Activated naive CD8-positive, alpha-beta T cell (primary cell): Measurements from ENCODE around the gene PCDHA4.
"Not testable (repeated sequence)": the region's sequence is repeated elsewhere in the genome, so short reads cannot be mapped to it uniquely, and the experiment has no call there.

Experiments
- H3K27ac Mint-ChIP-seq: one replicate; pipeline ENCODE4 v1.8.0; 2021; ENCODE audit warnings: mixed read lengths
- H3K27me3 Mint-ChIP-seq: one replicate; pipeline ENCODE4 v1.8.0; 2021; ENCODE audit warnings: mixed read lengths
- H3K36me3 Mint-ChIP-seq: one replicate; pipeline ENCODE4 v1.8.0; 2021; ENCODE audit warnings: mixed read lengths
- H3K4me1 Mint-ChIP-seq: one replicate; pipeline ENCODE4 v1.8.0; 2021; ENCODE audit warnings: low read depth, mixed read lengths
- H3K4me3 Mint-ChIP-seq: one replicate; pipeline ENCODE4 v1.8.0; 2021; ENCODE audit warnings: mild to moderate bottlenecking, mixed read lengths
- H3K9me3 Mint-ChIP-seq: one replicate; pipeline ENCODE4 v1.8.0; 2021; ENCODE audit warnings: low read depth, mixed read lengths

Gene PCDHA4

GRCh38 chr5:140835622-140836510 lies 29.0 kb downstream of the PCDHA4 start:
- Mint-ChIP-seq H3K4me1 (no peaks in the 10 kb centered on the region), H3K27ac (no peak overlapping the region), H3K36me3 (peaks cover 17% of the 10 kb centered on the region), H3K27me3 (peaks cover 36% of the 10 kb centered on the region), H3K9me3 (peaks cover 11% of the 10 kb centered on the region), H3K4me3 (no peak overlapping the region)

DNA sequence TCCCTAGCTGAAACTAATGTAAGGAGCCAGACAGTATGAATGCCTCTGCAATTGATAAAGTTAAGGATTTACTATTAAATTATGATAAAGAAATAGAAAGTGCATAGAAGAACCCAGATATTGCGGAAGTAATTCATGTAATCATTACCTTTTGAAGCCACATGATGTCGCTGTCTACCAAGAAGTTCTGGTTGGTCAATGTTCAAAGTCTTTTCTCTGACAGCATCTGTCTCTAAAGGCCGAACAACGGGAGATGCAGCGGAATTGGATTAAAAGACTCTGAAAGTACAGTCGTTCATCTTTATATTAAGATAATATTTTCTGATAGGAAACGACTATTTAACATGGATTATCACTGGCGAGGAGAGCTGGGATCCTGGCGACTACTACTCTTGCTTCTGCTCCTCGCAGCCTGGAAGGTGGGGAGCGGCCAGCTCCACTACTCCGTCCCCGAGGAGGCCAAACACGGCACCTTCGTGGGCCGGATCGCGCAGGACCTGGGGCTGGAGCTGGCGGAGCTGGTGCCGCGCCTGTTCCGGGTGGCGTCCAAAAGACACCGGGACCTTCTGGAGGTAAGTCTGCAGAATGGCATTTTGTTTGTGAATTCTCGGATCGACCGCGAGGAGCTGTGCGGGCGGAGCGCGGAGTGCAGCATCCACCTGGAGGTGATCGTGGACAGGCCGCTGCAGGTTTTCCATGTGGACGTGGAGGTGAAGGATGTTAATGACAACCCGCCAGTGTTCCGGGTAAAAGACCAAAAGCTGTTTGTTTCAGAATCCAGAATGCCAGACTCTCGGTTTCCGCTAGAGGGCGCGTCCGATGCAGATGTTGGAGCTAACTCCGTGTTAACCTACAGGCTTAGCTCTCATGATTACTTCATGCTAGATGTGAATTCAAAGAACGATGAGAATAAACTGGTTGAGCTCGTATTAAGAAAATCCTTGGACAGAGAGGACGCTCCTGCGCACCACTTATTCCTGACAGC lies 34.4 kb downstream of the PCDHA4 start, which contains the start of gene PCDHA8:
Gene PCDHA8 (plus strand): TSS at position 210 of the 985 bp plus-strand sequence. CDS start 135 bp downstream, at position 345.
- Mint-ChIP-seq H3K4me3 (no peak within 1 kb of the TSS), H3K27ac (no peak within 1 kb of the TSS), H3K9me3 (peaks cover 3% of the 10 kb centered on the region), H3K36me3 (peaks cover 10% of the 10 kb centered on the region), H3K4me1 (no peaks in the 10 kb centered on the region), H3K27me3 (peaks cover 18% of the 10 kb centered on the region)

DNA sequence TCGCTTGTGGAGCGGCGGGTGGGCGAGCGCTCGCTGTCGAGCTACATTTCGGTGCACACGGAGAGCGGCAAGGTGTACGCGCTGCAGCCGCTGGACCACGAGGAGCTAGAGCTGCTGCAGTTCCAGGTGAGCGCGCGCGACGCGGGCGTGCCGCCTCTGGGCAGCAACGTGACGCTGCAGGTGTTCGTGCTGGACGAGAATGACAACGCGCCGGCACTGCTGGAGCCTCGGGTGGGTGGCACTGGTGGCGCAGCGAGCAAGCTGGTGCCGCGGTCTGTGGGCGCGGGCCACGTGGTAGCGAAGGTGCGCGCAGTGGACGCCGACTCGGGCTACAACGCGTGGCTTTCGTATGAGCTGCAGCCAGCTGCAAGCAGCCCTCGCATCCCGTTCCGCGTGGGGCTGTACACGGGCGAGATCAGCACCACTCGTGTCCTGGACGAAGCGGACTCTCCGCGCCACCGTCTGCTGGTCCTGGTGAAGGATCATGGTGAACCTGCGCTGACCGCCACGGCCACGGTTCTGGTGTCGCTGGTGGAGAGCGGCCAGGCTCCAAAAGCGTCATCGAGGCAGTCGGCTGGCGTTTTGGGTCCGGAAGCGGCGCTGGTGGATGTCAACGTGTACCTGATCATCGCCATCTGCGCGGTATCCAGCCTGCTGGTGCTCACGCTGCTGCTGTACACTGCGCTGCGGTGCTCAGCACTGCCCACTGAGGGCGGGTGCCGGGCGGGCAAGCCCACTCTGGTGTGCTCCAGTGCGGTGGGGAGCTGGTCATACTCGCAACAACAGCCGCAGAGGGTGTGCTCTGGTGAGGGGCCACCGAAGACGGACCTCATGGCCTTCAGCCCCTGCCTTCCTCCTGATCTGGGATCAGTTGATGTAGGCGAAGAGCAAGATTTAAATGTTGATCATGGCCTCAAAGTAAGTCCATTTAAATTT lies 36.2 kb downstream of the PCDHA4 start:
- Mint-ChIP-seq H3K27me3 (peaks cover 31% of the 10 kb centered on the region), H3K36me3 (peaks cover 20% of the 10 kb centered on the region), H3K4me3 (no peak overlapping the region), H3K27ac (no peak overlapping the region), H3K4me1 (no peaks in the 10 kb centered on the region), H3K9me3 (peaks cover 14% of the 10 kb centered on the region)

- not testable (repeated sequence) for H3K27ac Mint-ChIP-seq, H3K36me3 Mint-ChIP-seq, H3K4me3 Mint-ChIP-seq, H3K4me1 Mint-ChIP-seq
- peaks cover 27% of the 10 kb centered on the region for H3K27me3 Mint-ChIP-seq
- H3K9me3 Mint-ChIP-seq = peaks cover 15% of the 10 kb centered on the region
Measured at GRCh38 chr5:140848139-140849102, 41.6 kb downstream of the PCDHA4 start, which contains the start of gene PCDHA9. PCDHA9 (plus strand) TSS chr5:140848382; CDS start chr5:140848496, 114 bp downstream.

GRCh38 chr5:140849831-140850634 lies 43.2 kb downstream of the PCDHA4 start:
- not testable (repeated sequence) for H3K36me3 Mint-ChIP-seq, H3K4me3 Mint-ChIP-seq, H3K27ac Mint-ChIP-seq, H3K4me1 Mint-ChIP-seq
- peaks cover 32% of the 10 kb centered on the region for H3K27me3 Mint-ChIP-seq
- H3K9me3 Mint-ChIP-seq = peaks cover 18% of the 10 kb centered on the region

- peaks cover 25% of the 10 kb centered on the region for H3K27me3 Mint-ChIP-seq
- H3K36me3 Mint-ChIP-seq = peaks cover 2% of the 10 kb centered on the region
- no peak within 1 kb of the TSS for H3K27ac Mint-ChIP-seq
- H3K4me3 Mint-ChIP-seq = no peak within 1 kb of the TSS
- no peaks in the 10 kb centered on the region for H3K4me1 Mint-ChIP-seq
- peaks cover 18% of the 10 kb centered on the region for H3K9me3 Mint-ChIP-seq
Measured at GRCh38 chr5:140855772-140856674, 49.2 kb downstream of the PCDHA4 start, which contains the start of gene PCDHA10. PCDHA10 (plus strand) TSS chr5:140855897; CDS start chr5:140856049, 152 bp downstream.

DNA sequence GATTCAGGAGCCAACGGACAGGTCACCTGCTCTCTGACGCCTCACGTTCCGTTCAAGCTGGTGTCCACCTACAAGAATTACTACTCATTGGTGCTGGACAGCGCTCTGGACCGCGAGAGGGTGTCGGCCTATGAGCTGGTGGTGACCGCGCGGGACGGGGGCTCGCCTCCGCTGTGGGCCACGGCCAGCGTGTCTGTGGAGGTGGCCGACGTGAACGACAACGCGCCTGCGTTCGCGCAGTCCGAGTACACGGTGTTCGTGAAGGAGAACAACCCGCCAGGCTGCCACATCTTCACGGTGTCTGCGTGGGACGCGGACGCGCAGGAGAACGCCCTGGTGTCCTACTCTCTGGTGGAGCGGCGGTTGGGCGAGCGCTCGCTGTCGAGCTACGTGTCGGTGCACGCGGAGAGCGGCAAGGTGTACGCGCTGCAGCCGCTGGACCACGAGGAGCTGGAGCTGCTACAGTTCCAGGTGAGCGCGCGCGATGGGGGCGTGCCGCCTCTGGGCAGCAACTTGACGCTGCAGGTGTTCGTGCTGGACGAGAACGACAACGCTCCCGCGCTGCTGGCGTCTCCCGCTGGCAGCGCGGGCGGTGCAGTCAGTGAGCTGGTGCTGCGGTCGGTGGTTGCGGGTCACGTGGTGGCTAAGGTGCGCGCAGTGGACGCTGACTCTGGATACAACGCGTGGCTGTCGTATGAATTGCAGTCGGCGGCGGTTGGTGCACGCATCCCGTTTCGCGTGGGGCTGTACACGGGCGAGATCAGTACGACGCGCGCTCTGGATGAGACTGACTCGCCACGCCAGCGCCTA lies 50.5 kb downstream of the PCDHA4 start:
- no peaks in the 10 kb centered on the region for H3K4me1 Mint-ChIP-seq
- H3K36me3 Mint-ChIP-seq = peaks cover 8% of the 10 kb centered on the region
- H3K27ac Mint-ChIP-seq = no peak overlapping the region
- peaks cover 31% of the 10 kb centered on the region for H3K27me3 Mint-ChIP-seq
- peaks cover 22% of the 10 kb centered on the region for H3K9me3 Mint-ChIP-seq
- no peak overlapping the region for H3K4me3 Mint-ChIP-seq

- H3K4me3 Mint-ChIP-seq = no peak overlapping the region
- H3K27me3 Mint-ChIP-seq = peaks cover 29% of the 10 kb centered on the region
- no peaks in the 10 kb centered on the region for H3K4me1 Mint-ChIP-seq
- H3K27ac Mint-ChIP-seq = no peak overlapping the region
- peaks cover 22% of the 10 kb centered on the region for H3K9me3 Mint-ChIP-seq
- peaks cover 8% of the 10 kb centered on the region for H3K36me3 Mint-ChIP-seq
Measured at GRCh38 chr5:140857987-140858240, 51.0 kb downstream of the PCDHA4 start.

- Mint-ChIP-seq H3K4me1 (no peaks in the 10 kb centered on the region), H3K9me3 (peaks cover 4% of the 10 kb centered on the region), H3K27me3 (peaks cover 21% of the 10 kb centered on the region), H3K27ac (no peak overlapping the region), H3K36me3 (peaks cover 6% of the 10 kb centered on the region), H3K4me3 (no peak overlapping the region)
Measured at GRCh38 chr5:140862441-140863295, 55.8 kb downstream of the PCDHA4 start.
